OCI-LY7 (cell line): ENCODE results near the gene BLOC1S6.

Experiments
- CTCF ChIP-seq: fragments of 200-600 bp; sonication (generic); conservative IDR thresholded peaks from 2 replicates; pipeline ENCODE4 v1.5.1; 2014; ENCODE audit warnings: mild to moderate bottlenecking, antibody characterized with exemption, low read length, moderate library complexity, mixed read lengths
- EZH2phosphoT487 ChIP-seq: fragments of 200-600 bp; sonication (generic); IDR thresholded peaks from 2 replicates; pipeline ENCODE4 v1.6.1; 2018; ENCODE audit warnings: low read depth, borderline replicate concordance, mild to moderate bottlenecking, mixed run types, antibody characterized with exemption, low read length, moderate library complexity, mixed read lengths

GRCh38 chr15:45637141-45637540, 50.0 kb downstream of the BLOC1S6 start:
- TF ChIP-seq CTCF (no peak), EZH2phosphoT487 (no peak)
